ENCODE results near the gene NUAK2. TPM values are rescaled to one million over a fixed set of nuclear protein-coding genes. Genes with fewer than 3 reads are reported as not detected.

NUAK2 gene
- total and polyA plus RNA-seq, 2 of the 8 experiments (the other 6 are each of a cell fraction or from before 2014, with no cell fraction given): 9.4 to 12.9 TPM

- H3K14ac ChIP-seq (ENCODE audit: insufficient read length): no peak overlapping the region
- H2BK12ac ChIP-seq (ENCODE audit: low read depth, low read length): no peak overlapping the region
- 0 out of 8 replicates have a peak, but pooled peaks cover 0 to 4% (median 0%) of the 10 kb centered on the region in 4 experiments for H3K36me3 ChIP-seq (ENCODE audit: control insufficient read depth in 2 of 4, insufficient read depth in 4 of 4, low read length in 3 of 4)
- ChIA-PET POLR2A (ENCODE audit: partially characterized antibody) (interaction anchor here (1.5 kb wide), 1 partner anchor 10 kb away, joined by 3 read pairs; no protein-coding TSS in a partner anchor), CTCF (ENCODE audit: partially characterized antibody) (interaction anchor here (1.3 to 42.6 kb wide), 3 partner anchors 23 to 234 kb away, joined by 3 to 2424 read pairs (median 1035); partner anchors contain the start of genes KLHDC8A, NUAK2 and TMCC2)
- 85% methylated on average over 10 of the region's 10 CpGs; no CpG with 5 or more reads in 1 of the 2 experiments for WGBS, 2 experiments (ENCODE audit: extremely low coverage in 1 of 2, insufficient coverage in 1 of 2, insufficient read length in 1 of 2, insufficient replicate concordance in 2 of 2, low coverage in 1 of 2, low lambda C conversion rate in 2 of 2, missing lambda C conversion rate in 1 of 2)
- H3K56ac ChIP-seq (replicated peaks; ENCODE audit: insufficient read length, low read depth, low read length): no peak overlapping the region
- H3K4me2 ChIP-seq (ENCODE audit: insufficient read depth in 1 of 2, low read depth in 2 of 2, low read length in 2 of 2): no peak overlapping the region
- H2BK20ac ChIP-seq (ENCODE audit: low read length): no peak overlapping the region
- no peaks in the 10 kb centered on the region for H4K20me1 ChIP-seq (replicated peaks in 1 of 2; ENCODE audit: control insufficient read depth in 1 of 2, insufficient read depth in 2 of 2, low read length in 2 of 2)
- H3K9ac ChIP-seq (replicated peaks in 1 of 4; ENCODE audit: extremely low read depth in 1 of 4, low read depth in 3 of 4, low read length in 3 of 4): no peak overlapping the region
- H3K27ac ChIP-seq (ENCODE audit: low read depth, low read length): no peak overlapping the region
- H3K23me2 ChIP-seq (ENCODE audit: low read depth, low read length): no peaks in the 10 kb centered on the region
- H3K4me1 ChIP-seq (replicated peaks in 1 of 4; ENCODE audit: control insufficient read depth in 3 of 4, insufficient read depth in 4 of 4, low read length in 3 of 4): peaks cover 0 to 12% (median 7%) of the 10 kb centered on the region in 4 experiments; a peak in 5 of 7 replicates
- H3K79me1 ChIP-seq (ENCODE audit: low read depth, low read length): no peaks in the 10 kb centered on the region; the same call in 1 of the 2 replicates
- no peak for FAIRE-seq
- no peaks in the 10 kb centered on the region for H3K79me2 ChIP-seq (ENCODE audit: control insufficient read depth in 1 of 2, insufficient read depth in 2 of 2, low read length in 2 of 2)
- H3K4ac ChIP-seq (replicated peaks; ENCODE audit: insufficient read length, low read depth, low read length): peak overlapping the region; percentile 64
- no peak overlapping the region for H4K8ac ChIP-seq (ENCODE audit: extremely low read depth, insufficient read depth, low read length)
- H3K9me3 ChIP-seq (ENCODE audit: insufficient read depth in 2 of 2, low read depth in 1 of 2, low read length in 1 of 2): no peaks in the 10 kb centered on the region
- peak overlapping the region; percentile 53; the same call in 1 of the 2 replicates for H2BK15ac ChIP-seq (ENCODE audit: low read length)
- no peak overlapping the region for H3K4me3 ChIP-seq (ENCODE audit: extremely low read depth in 1 of 4, insufficient read depth in 2 of 4, low read depth in 3 of 4, low read length in 4 of 4)
- H2BK120ac ChIP-seq (replicated peaks; ENCODE audit: low read depth, low read length): no peak overlapping the region
- no peaks in the 10 kb centered on the region for H3K27me3 ChIP-seq (replicated peaks in 1 of 4; ENCODE audit: control insufficient read depth in 3 of 4, extremely low read depth in 1 of 4, insufficient read depth in 3 of 4, low read length in 3 of 4)
- no peak overlapping the region for H4K5ac ChIP-seq (ENCODE audit: insufficient read length, low read depth, low read length)
- peak overlapping the region; percentile 35; the same call in 1 of the 2 replicates for H2BK5ac ChIP-seq (ENCODE audit: low read depth, low read length)
- no peak overlapping the region for H3K18ac ChIP-seq (ENCODE audit: extremely low read depth, low read length)
- H3K23ac ChIP-seq (ENCODE audit: insufficient read length): no peak overlapping the region
- DNase-seq (ENCODE audit: low read depth in 1 of 2, low spot score in 2 of 2): no peak
- H4K91ac ChIP-seq (replicated peaks; ENCODE audit: insufficient read length, low read length): no peak overlapping the region
- H2AK5ac ChIP-seq (ENCODE audit: low read depth, low read length): peak overlapping the region; percentile 98; the same call in 1 of the 2 replicates
- H2AFZ ChIP-seq (ENCODE audit: low read length): no peak overlapping the region
- no peak for TF ChIP-seq CEBPB (IDR thresholded peaks at IDR 0.05; ENCODE audit: low read depth, low read length)
- no peak for TF ChIP-seq SIN3A (conservative IDR thresholded peaks at IDR 0.05 in 1 of 2, IDR thresholded peaks at IDR 0.05 in 1 of 2; ENCODE audit: low read depth in 1 of 2, low read length in 2 of 2)
- TF ChIP-seq SRF (IDR thresholded peaks at IDR 0.05; ENCODE audit: low read depth, low read length): no peak
- TF ChIP-seq MAX (IDR thresholded peaks at IDR 0.05): no peak
- no peak for TF ChIP-seq CHD1 (IDR thresholded peaks at IDR 0.05; ENCODE audit: low read depth, low read length)
- no peak for TF ChIP-seq JUND (IDR thresholded peaks at IDR 0.05; ENCODE audit: low read length)
- no peak for TF ChIP-seq E2F6 (IDR thresholded peaks at IDR 0.05)
- TF ChIP-seq ZNF274 (IDR thresholded peaks at IDR 0.05; ENCODE audit: borderline replicate concordance, extremely low read depth, low read length): no peak
- no peak for TF ChIP-seq ATF3 (IDR thresholded peaks at IDR 0.05; ENCODE audit: insufficient read depth, low read depth, low read length)
- no peak for TF ChIP-seq PHF8 (conservative IDR thresholded peaks at IDR 0.05; ENCODE audit: low read depth, low read length)
- no peak for TF ChIP-seq TCF12 (IDR thresholded peaks at IDR 0.05; ENCODE audit: low read depth, low read length)
Observed at GRCh38 chr1:205266611-205267305, 54.8 kb downstream of the NUAK2 start.
